ENCODE measurements around the gene TPPP. TPM values are rescaled to one million over a fixed set of nuclear protein-coding genes. Genes with fewer than 3 reads are reported as not detected.
"Not testable (repeated sequence)": the region's sequence is repeated elsewhere in the genome, so short reads cannot be mapped to it uniquely, and the experiment has no call there.

The TPPP gene
- total and polyA plus RNA-seq, 5 donors, result 12.2 to 30.1 (median 18.7) TPM

- DNase-seq (peak; percentile 36 to 62 (median 50)), ATAC-seq (peak; percentile 8 to 32)
- no peaks in the 10 kb centered on the region for H3K4me1 ChIP-seq (ENCODE audit: control insufficient read depth, insufficient read depth, low read length)
- no peak overlapping the region for H3K27ac ChIP-seq (ENCODE audit: low read length)
- H3K9me3 ChIP-seq (ENCODE audit: control insufficient read depth, low read length), result no peaks in the 10 kb centered on the region
- 82% methylated on average over 30 of the region's 30 CpGs for WGBS
- no peaks in the 10 kb centered on the region for H3K27me3 ChIP-seq (ENCODE audit: control insufficient read depth, insufficient read depth)
- H3K4me3 ChIP-seq (ENCODE audit: low read length), result no peak overlapping the region
- intact Hi-C loops (cut with DNase I), result no loop called here
Measured at GRCh38 chr5:683551-684481, 9.3 kb downstream of the TPPP start.

DNA sequence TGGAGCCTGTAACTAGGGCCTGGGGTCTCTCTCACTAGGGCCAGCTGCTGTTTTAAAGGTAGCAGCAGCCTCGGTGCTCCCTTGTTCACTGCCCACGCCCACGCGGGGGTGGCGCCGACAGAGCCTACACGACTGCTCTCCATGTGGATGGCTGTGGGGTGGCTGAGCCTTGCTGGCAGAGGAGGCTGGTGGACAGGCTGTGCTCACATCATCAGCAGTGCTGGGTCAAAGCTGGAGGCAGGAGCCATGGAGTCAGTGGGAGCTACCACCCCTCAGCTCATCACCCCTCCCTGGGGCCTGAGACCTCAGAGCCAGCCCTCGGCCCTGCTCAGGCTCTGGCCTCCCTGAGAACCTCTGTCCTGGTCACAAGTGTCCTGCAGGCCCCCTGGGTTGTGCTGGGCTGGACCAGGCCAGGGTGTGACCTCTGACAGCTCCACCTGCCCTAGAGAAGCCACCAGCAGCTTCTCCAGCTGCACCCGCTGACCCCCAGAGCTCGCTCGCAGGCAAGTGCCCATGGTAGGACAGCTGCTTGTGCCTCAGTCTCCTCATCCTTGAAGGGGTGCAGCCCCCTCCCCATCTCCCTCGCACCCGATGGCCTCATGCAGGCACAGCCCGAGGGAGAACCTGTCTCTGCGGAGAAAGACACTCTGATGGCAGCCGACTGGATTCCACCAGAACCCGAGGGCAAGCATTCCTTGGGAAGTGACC lies 10.3 kb downstream of the TPPP start:
- H3K27ac ChIP-seq (ENCODE audit: low read length); H3K9me3 ChIP-seq (ENCODE audit: control insufficient read depth, low read length); intact Hi-C loops (cut with DNase I); H3K4me1 ChIP-seq (ENCODE audit: control insufficient read depth, insufficient read depth, low read length); ATAC-seq; H3K4me3 ChIP-seq (ENCODE audit: low read length); H3K27me3 ChIP-seq (ENCODE audit: control insufficient read depth, insufficient read depth): not testable (repeated sequence)
- WGBS, result 77% methylated on average over 17 of the region's 17 CpGs
- DNase-seq, result peak; percentile 8 to 52 (median 36)

DNA sequence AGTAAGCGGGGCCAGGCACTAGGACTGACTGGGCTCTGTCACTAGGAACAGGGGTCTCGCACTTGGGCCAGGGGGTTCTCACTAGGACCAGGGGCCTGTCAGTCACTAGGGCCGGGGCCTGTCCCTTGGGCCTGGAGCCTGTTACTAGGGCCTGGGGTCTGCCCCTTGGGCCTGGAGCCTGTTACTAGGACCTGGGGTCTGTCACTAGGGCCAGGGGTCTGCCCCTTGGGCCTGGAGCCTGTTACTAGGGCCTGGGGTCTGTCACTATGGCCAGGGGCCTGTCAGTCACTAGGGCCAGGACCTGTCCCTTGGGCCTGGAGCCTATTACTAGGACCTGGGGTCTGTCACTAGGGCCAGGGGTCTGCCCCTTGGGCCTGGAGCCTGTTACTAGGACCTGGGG lies 10.9 kb downstream of the TPPP start:
- DNase-seq, result peak in 1 of 3 donors; percentile 28
- ATAC-seq; H3K4me1 ChIP-seq (ENCODE audit: control insufficient read depth, insufficient read depth, low read length); intact Hi-C loops (cut with DNase I); H3K9me3 ChIP-seq (ENCODE audit: control insufficient read depth, low read length); H3K4me3 ChIP-seq (ENCODE audit: low read length); H3K27ac ChIP-seq (ENCODE audit: low read length); H3K27me3 ChIP-seq (ENCODE audit: control insufficient read depth, insufficient read depth): not testable (repeated sequence)
- 95% methylated on average over 3 of the region's 3 CpGs for WGBS

DNA sequence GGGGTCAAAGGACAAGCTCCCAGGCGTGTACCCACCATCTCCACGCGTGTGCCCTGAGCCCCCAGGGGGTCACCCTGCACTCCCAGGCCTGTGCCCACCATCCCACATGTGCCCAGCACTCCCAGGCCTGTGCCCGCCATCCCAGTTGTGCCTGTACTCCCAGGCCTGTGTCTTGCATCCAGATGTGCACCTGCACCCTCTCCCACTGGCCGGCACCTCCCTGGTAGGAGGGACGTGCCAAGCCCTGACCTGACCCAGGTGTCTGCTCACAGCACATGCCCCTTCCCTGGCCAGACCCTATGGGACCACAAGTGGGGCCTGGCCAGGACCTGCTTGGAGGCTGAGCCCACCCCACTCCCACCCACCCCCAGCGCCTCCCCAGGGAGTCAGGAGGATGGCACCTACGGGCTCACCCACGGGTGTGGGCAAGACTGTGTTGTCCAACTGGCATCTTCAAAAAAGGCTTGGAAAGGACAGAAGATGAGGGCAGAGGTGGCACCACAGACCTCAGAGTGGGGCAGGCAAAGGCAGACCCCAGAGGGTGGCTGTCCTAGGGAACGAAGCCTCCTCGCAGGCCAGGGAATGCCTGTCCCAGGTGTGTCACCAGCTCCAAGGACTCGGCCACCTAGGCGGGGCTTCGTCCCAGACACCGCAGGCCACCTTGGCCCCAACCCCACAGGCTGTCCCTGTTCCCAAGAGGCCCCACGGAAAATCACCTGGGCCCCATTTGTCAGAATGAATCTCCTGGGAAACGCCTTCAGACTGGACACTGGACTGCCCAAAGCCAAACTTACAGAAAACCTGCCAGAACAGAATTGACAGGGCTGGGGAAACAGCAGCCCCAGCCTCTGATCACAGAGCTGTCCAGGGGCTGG lies 11.6 kb downstream of the TPPP start:
- H3K4me1 ChIP-seq (ENCODE audit: control insufficient read depth, insufficient read depth, low read length); H3K4me3 ChIP-seq (ENCODE audit: low read length); H3K27me3 ChIP-seq (ENCODE audit: control insufficient read depth, insufficient read depth); H3K9me3 ChIP-seq (ENCODE audit: control insufficient read depth, low read length); H3K27ac ChIP-seq (ENCODE audit: low read length); intact Hi-C loops (cut with DNase I); ATAC-seq: not testable (repeated sequence)
- DNase-seq, result peak; percentile 6 to 56 (median 45)
- 95% methylated on average over 17 of the region's 17 CpGs for WGBS

DNA sequence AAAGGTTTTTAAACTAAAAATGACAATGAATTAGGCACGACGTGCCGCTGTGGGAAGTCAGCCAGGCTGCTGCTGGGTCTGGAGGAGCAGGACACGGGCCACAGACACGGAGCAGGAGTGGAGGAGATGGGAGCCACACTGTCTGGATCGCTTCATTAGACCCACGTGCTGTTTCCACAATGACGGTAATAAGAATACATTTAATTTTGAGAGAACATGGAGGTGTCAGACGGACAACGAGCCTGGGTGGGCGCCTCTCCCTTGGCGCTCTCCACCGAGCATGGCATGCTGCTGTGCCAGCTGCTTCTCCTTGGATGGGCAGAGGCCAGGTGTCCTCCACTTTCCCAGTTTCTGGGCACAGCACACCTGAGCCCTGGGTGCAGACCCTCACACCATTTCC lies 12.3 kb downstream of the TPPP start:
- H3K9me3 ChIP-seq (ENCODE audit: control insufficient read depth, low read length); intact Hi-C loops (cut with DNase I); H3K4me3 ChIP-seq (ENCODE audit: low read length); H3K27ac ChIP-seq (ENCODE audit: low read length); H3K27me3 ChIP-seq (ENCODE audit: control insufficient read depth, insufficient read depth); ATAC-seq; H3K4me1 ChIP-seq (ENCODE audit: control insufficient read depth, insufficient read depth, low read length): not testable (repeated sequence)
- WGBS, result 79% methylated on average over 13 of the region's 13 CpGs
- DNase-seq, result peak in 1 of 3 donors; percentile 6

- H3K9me3 ChIP-seq (ENCODE audit: control insufficient read depth, low read length); H3K27ac ChIP-seq (ENCODE audit: low read length); H3K4me1 ChIP-seq (ENCODE audit: control insufficient read depth, insufficient read depth, low read length); H3K4me3 ChIP-seq (ENCODE audit: low read length); intact Hi-C loops (cut with DNase I); H3K27me3 ChIP-seq (ENCODE audit: control insufficient read depth, insufficient read depth): not testable (repeated sequence)
- ATAC-seq (peak in 1 of 2 donors; percentile 5), DNase-seq (peak in 1 of 3 donors; percentile 4)
- 76% methylated on average over 12 of the region's 32 CpGs for WGBS
Measured at GRCh38 chr5:680118-680795, 12.9 kb downstream of the TPPP start.

GRCh38 chr5:679166-679895 lies 13.8 kb downstream of the TPPP start:
- H3K4me1 ChIP-seq (ENCODE audit: control insufficient read depth, insufficient read depth, low read length); intact Hi-C loops (cut with DNase I); H3K27me3 ChIP-seq (ENCODE audit: control insufficient read depth, insufficient read depth); H3K27ac ChIP-seq (ENCODE audit: low read length); H3K4me3 ChIP-seq (ENCODE audit: low read length); ATAC-seq; H3K9me3 ChIP-seq (ENCODE audit: control insufficient read depth, low read length): not testable (repeated sequence)
- WGBS, result 84% methylated on average over 16 of the region's 17 CpGs
- peak in 2 of 3 donors; percentile 4 to 39 for DNase-seq

DNA sequence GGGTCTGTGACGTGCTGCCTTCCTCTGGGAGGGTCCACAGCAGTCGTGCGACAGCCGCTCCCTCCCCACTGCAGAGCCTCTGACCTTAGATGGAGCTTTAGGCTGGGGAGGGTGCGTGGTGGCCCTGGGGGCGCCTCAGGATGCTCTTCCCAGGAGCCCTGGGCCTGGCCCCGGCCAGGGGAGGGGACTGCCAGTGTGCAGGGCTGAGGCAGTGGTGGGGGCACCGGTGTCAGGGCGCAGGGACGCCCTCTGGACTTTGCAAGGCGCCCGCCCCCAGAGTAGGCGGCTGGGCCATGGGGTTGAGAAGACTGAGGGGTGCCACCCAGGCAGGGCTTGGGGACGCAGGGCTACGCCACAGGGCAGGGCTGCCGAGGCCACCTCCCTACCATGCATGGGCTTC lies 14.6 kb downstream of the TPPP start:
- H3K27me3 ChIP-seq (ENCODE audit: control insufficient read depth, insufficient read depth); intact Hi-C loops (cut with DNase I); H3K27ac ChIP-seq (ENCODE audit: low read length); H3K4me3 ChIP-seq (ENCODE audit: low read length); ATAC-seq; H3K4me1 ChIP-seq (ENCODE audit: control insufficient read depth, insufficient read depth, low read length); H3K9me3 ChIP-seq (ENCODE audit: control insufficient read depth, low read length): not testable (repeated sequence)
- DNase-seq, result peak in 2 of 3 donors; percentile 8 to 37
- 89% methylated on average over 16 of the region's 16 CpGs for WGBS

GRCh38 chr5:677131-678101 lies 15.7 kb downstream of the TPPP start:
- DNase-seq, result peak; percentile 9 to 53 (median 41)
- Histone ChIP-seq H3K27me3 (ENCODE audit: control insufficient read depth, insufficient read depth) (no peaks in the 10 kb centered on the region), H3K4me1 (ENCODE audit: control insufficient read depth, insufficient read depth, low read length) (peaks cover 7% of the 10 kb centered on the region), H3K27ac (ENCODE audit: low read length) (no peak overlapping the region), H3K4me3 (ENCODE audit: low read length) (no peak overlapping the region), H3K9me3 (ENCODE audit: control insufficient read depth, low read length) (no peaks in the 10 kb centered on the region)
- intact Hi-C loops (cut with DNase I), result no loop called here
- no peak for ATAC-seq
- 85% methylated on average over 44 of the region's 44 CpGs for WGBS

Measured in right cardiac atrium (tissue), 5 donors.